ENCODE results near the gene L1CAM. TPM values are rescaled to one million over a fixed set of nuclear protein-coding genes. Genes with fewer than 3 reads are reported as not detected.

Gene L1CAM
- total RNA-seq, 1 donor from 2014 or later: 1.4 TPM

DNA sequence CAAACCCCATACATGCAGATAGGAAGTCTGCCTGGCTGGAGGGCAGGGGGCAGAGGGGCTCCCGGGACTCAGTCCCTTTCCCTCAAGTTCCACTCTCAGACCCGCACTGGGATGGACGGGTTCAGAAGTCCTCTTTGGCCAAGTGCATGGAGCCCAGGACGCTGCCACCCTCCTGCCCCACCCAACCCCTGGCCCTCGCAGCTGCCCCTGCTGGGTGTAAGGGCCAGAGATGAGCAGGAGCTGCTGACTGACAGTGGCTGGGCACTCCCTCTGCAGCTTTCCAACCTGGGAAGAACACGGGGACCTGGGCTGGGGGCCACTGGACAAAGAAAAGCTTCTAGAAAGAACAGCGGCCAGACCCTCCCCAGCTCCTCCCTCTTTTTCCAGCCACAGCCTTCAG, 3.4 kb downstream of the L1CAM start:
- H3K9me3 Mint-ChIP-seq (ENCODE audit: low read depth): peaks cover 6% of the 10 kb centered on the region
- H3K27ac Mint-ChIP-seq: no peak overlapping the region
- H3K4me3 Mint-ChIP-seq (ENCODE audit: low read depth): no peak overlapping the region
- H3K36me3 Mint-ChIP-seq (ENCODE audit: insufficient read depth): no peaks in the 10 kb centered on the region
- no peaks in the 10 kb centered on the region for H3K4me1 Mint-ChIP-seq (ENCODE audit: low read depth)
- no peak for DNase-seq (ENCODE audit: low spot score, unreplicated experiment)
- TF ChIP-seq, protein P1, sequence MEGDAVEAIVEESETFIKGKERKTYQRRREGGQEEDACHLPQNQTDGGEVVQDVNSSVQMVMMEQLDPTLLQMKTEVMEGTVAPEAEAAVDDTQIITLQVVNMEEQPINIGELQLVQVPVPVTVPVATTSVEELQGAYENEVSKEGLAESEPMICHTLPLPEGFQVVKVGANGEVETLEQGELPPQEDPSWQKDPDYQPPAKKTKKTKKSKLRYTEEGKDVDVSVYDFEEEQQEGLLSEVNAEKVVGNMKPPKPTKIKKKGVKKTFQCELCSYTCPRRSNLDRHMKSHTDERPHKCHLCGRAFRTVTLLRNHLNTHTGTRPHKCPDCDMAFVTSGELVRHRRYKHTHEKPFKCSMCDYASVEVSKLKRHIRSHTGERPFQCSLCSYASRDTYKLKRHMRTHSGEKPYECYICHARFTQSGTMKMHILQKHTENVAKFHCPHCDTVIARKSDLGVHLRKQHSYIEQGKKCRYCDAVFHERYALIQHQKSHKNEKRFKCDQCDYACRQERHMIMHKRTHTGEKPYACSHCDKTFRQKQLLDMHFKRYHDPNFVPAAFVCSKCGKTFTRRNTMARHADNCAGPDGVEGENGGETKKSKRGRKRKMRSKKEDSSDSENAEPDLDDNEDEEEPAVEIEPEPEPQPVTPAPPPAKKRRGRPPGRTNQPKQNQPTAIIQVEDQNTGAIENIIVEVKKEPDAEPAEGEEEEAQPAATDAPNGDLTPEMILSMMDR (IDR thresholded peaks at IDR 0.05; ENCODE audit: unreplicated experiment): no peak
- H3K27me3 Mint-ChIP-seq: peaks cover 48% of the 10 kb centered on the region

- no peak for DNase-seq (ENCODE audit: low spot score, unreplicated experiment)
- Mint-ChIP-seq H3K27ac (no peak overlapping the region), H3K27me3 (peaks cover 43% of the 10 kb centered on the region), H3K4me3 (ENCODE audit: low read depth) (no peak overlapping the region), H3K36me3 (ENCODE audit: insufficient read depth) (no peaks in the 10 kb centered on the region), H3K9me3 (ENCODE audit: low read depth) (peaks cover 6% of the 10 kb centered on the region), H3K4me1 (ENCODE audit: low read depth) (no peaks in the 10 kb centered on the region)
- TF ChIP-seq, protein P1 (IDR thresholded peaks at IDR 0.05; ENCODE audit: unreplicated experiment): no peak
These were observed 3.9 kb downstream of the L1CAM start for GRCh38 chrX:153882086-153882498.

DNA sequence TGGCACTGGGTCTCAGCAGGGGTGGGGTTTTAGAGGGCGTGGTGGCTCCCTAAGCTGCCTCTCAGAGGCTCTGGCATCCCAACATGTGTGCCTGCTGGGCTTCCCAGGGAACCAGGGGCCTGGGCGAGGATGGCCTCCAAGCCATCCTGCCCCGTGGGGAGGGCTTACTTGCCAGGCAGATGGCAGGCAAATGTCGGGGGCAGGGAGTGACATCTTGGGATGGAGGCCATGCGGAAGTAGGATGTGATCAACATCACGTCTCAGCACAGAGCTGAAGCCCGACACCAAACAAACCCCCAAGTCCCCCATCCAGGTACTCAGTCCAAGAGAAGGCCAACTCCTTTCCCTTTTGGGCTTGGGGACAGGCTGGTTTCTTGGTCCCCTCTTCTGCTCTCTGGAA, 4.7 kb downstream of the L1CAM start:
- peaks cover 8% of the 10 kb centered on the region for H3K9me3 Mint-ChIP-seq (ENCODE audit: low read depth)
- DNase-seq (ENCODE audit: low spot score, unreplicated experiment): no peak
- no peak overlapping the region for H3K27ac Mint-ChIP-seq
- H3K4me3 Mint-ChIP-seq (ENCODE audit: low read depth): no peak overlapping the region
- no peaks in the 10 kb centered on the region for H3K36me3 Mint-ChIP-seq (ENCODE audit: insufficient read depth)
- H3K4me1 Mint-ChIP-seq (ENCODE audit: low read depth): no peaks in the 10 kb centered on the region
- TF ChIP-seq, protein P1 (IDR thresholded peaks at IDR 0.05; ENCODE audit: unreplicated experiment): no peak
- H3K27me3 Mint-ChIP-seq: peaks cover 41% of the 10 kb centered on the region

- no peak overlapping the region for H3K27ac Mint-ChIP-seq
- no peaks in the 10 kb centered on the region for H3K4me1 Mint-ChIP-seq (ENCODE audit: low read depth)
- no peak overlapping the region for H3K4me3 Mint-ChIP-seq (ENCODE audit: low read depth)
- DNase-seq (ENCODE audit: low spot score, unreplicated experiment): no peak
- H3K27me3 Mint-ChIP-seq: peaks cover 43% of the 10 kb centered on the region
- TF ChIP-seq, protein P1 (IDR thresholded peaks at IDR 0.05; ENCODE audit: unreplicated experiment): no peak
- peaks cover 12% of the 10 kb centered on the region for H3K9me3 Mint-ChIP-seq (ENCODE audit: low read depth)
- no peaks in the 10 kb centered on the region for H3K36me3 Mint-ChIP-seq (ENCODE audit: insufficient read depth)
These were observed 5.5 kb downstream of the L1CAM start for GRCh38 chrX:153880440-153880815.

DNA sequence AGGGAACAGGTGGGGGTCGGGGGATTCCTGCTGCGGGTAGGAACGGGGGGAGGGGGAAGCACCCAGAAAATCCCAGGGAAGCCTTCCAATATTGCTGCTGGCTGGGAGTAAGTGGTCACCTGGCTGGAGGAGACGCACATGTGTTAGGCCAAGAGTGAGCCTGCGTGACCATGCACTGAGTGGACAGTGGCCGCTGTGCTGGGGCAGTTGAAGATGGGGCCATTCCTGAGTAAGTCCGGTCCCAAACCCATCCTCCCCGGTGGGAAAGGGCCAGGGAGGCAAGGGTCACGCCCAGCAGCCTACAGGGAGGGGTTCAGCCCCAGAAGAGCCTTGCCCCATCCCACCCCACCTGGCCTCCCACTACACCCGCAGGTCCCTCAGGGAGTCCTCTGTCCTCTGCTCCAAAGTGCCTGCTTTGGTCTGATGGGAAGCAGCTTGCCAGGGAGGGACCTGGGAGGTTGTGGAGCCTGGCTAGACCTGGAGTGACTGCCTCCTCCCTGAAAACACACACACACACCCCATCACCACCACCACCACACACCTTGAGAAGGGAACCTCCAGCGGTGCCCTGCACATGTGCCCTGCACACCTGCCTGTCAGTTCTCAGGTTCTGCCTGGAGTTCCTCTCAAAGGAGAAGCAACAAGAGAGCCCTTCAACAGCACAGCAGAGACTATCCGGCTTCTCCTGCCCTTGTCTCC, 6.1 kb downstream of the L1CAM start:
- Mint-ChIP-seq H3K36me3 (ENCODE audit: insufficient read depth) (no peaks in the 10 kb centered on the region), H3K27me3 (peaks cover 40% of the 10 kb centered on the region), H3K4me3 (ENCODE audit: low read depth) (no peak overlapping the region), H3K9me3 (ENCODE audit: low read depth) (peaks cover 14% of the 10 kb centered on the region), H3K27ac (no peak overlapping the region), H3K4me1 (ENCODE audit: low read depth) (no peaks in the 10 kb centered on the region)
- TF ChIP-seq, protein P1 (IDR thresholded peaks at IDR 0.05; ENCODE audit: unreplicated experiment): no peak
- DNase-seq (ENCODE audit: low spot score, unreplicated experiment): no peak

All from progenitor cell of endocrine pancreas (in vitro differentiated cells).